AG10803 (cell line): ENCODE results near the gene OPA1.

Experiments
- DNase-seq: peaks from one replicate; pipeline ENCODE4 v3.0.0; 2010; ENCODE audit warnings: low read depth
- H3K4me3 ChIP-seq: 2 replicates; pipeline ENCODE4 v1.5.1; 2011; ENCODE audit warnings: mild to moderate bottlenecking, low read length, control low read depth
- TF ChIP-seq, protein P1 (sequence below): conservative IDR thresholded peaks from 2 replicates; pipeline ENCODE4 v1.5.1; 2011; ENCODE audit warnings: mild to moderate bottlenecking, low read length, control low read depth, inconsistent platforms

Gene OPA1

DNA sequence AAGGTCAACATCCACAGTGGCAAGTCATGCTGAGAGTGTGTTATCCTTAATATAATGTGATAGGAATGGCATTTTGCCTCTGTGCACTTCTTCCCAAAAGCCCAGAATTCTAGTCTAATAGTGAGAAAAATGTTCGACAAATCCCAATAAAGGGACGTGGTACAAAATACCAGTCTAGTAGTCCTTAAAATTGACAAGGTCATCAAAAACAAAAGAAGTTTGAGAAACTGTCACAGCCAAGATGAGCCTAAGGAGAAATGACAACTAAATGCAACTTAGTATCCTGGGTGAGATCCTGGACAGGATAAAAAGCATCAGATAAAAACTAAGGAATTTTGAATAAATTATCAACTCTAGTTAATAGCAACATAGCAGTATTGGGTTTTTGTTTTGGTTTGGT is 23.9 kb upstream of the OPA1 start:
- no peak for DNase-seq
- TF ChIP-seq, protein P1, sequence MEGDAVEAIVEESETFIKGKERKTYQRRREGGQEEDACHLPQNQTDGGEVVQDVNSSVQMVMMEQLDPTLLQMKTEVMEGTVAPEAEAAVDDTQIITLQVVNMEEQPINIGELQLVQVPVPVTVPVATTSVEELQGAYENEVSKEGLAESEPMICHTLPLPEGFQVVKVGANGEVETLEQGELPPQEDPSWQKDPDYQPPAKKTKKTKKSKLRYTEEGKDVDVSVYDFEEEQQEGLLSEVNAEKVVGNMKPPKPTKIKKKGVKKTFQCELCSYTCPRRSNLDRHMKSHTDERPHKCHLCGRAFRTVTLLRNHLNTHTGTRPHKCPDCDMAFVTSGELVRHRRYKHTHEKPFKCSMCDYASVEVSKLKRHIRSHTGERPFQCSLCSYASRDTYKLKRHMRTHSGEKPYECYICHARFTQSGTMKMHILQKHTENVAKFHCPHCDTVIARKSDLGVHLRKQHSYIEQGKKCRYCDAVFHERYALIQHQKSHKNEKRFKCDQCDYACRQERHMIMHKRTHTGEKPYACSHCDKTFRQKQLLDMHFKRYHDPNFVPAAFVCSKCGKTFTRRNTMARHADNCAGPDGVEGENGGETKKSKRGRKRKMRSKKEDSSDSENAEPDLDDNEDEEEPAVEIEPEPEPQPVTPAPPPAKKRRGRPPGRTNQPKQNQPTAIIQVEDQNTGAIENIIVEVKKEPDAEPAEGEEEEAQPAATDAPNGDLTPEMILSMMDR, result no peak

DNA sequence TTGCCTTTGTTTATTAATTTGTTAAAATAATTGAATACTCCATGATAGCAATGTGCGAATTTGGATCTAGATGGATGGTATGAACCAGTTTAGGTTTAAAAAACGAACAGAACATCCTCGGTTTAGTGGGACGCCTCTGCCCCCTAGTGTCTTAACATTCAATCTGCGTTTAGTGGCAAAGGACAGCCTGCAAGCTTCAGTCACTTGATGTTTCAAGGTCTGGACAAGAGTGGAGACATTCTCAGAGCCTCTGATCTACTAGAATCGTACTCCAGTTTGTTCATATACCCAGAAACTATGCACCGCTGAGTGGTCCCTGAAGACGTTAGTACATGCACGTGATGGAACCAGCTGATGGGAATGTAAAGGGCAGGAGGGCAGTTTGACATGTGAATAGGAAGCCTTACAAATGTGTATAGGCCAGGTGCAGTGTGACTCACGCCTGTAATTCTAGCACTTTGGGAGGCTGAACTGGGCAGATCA is 20.5 kb upstream of the OPA1 start:
- DNase-seq, result peak; percentile 63
- H3K4me3 ChIP-seq, result no peak overlapping the region
- TF ChIP-seq, protein P1, result peak; percentile 91

More for the DNA sequence above, 23.9 kb upstream of the OPA1 start:
- H3K4me3 ChIP-seq, result no peak overlapping the region

DNA sequence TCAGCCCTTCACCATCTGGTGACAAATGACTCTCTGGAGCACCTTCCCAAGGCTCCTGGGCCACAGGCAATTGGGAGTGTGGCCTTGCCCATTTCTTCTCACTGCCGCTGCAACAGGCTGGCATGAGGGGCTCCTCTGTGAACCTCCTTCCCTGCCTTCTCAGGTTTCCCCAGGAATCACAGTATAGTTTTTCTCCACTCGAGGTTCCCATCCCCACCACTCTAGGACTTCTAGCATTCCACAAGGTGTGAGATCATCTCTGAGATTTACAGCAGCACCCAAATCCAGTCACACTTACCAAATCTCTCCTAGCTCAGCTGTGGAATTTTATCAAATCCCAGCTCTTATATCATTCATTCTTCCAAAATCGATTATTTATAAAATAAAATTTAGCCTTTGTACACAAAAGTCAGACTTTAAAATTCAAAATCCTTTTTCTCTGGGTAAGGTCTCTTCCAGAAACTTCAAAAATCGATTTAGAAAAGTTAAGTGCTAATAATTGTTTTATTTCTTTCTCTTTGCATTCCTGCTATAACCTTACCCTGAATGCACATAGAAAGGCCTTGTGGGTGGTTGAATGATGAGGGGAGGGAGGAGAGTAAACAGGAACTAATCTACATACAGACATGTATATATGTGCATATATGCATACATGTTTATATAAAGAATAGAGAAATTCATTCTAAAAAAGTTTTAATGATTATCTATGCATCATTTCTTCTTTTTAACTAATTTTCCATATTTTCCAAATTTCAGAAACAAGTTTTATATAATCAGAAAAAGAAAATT is 19.4 kb upstream of the OPA1 start:
- no peak for DNase-seq
- TF ChIP-seq, protein P1, result no peak
- no peak overlapping the region for H3K4me3 ChIP-seq

DNA sequence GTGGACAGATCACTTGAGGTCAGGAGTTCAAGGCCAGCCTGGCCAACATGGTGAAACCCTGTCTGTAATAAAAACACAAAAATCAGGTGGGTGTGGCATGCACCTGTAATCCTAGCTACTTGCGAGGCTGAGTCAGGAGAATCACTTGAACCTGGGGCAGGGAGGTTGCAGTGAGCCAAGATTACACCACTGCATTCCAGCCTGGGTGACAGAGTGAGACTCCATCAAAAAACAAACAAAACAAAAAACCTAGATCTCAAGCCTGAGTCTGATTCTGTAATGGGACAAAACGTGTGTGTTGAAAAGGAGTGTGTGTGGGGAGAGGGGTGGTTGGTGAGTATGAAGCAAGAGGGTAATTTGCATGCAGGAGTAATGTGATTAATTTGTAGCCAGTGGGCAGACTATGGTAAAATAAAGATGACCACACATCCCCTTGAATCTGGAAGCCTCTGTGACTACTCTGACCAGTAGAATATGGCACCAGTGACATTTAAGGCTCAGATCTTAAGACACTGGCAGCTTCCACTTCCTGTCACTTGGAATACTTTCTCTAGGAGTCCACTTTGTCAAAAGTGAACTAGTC is 18.4 kb upstream of the OPA1 start:
- no peak overlapping the region for H3K4me3 ChIP-seq
- TF ChIP-seq, protein P1, result no peak
- no peak for DNase-seq

DNA sequence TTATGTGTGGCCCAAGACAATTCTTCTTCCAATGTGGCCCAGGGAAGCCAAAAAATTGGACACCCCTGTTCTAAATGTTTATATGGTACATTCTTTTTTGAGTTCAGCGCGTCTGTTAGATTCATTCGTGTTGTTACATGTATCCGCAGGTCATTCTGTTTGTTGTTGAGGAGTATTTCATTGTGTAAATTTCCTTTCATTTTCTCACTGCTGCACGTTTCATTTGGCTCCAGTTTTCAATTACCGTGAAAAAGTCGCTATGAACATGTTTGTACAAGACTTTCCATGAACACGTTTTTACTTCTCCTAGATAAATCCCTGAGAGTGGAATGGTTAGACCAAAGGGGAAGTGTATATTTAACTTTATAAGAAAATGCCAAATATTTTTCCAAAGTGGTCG is 7.5 kb upstream of the OPA1 start:
- H3K4me3 ChIP-seq, result no peak overlapping the region
- TF ChIP-seq, protein P1, result no peak
- DNase-seq, result no peak

- DNase-seq, result no peak
- no peak overlapping the region for H3K4me3 ChIP-seq
- TF ChIP-seq, protein P1, result no peak
Measured at GRCh38 chr3:193586526-193586925, 6.5 kb upstream of the OPA1 start.

DNA sequence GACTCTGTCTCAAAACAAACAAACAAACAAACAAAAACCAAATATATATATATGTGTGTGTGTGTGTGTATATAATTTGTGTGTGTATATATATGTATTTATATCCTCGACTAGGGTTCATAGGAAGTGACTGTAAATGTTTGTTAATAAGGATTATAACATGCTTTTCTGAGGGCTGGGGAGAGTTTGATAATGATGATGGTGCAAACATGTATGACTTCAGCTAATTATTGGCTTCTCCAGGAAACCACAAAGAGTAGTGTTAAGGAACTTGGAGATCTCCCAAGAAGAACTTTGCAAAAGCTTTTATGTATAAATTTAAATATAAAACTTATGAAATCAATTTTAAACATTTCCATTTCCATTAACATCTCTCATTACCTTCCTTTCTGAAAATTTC is 3.9 kb upstream of the OPA1 start:
- DNase-seq, result no peak
- no peak overlapping the region for H3K4me3 ChIP-seq
- TF ChIP-seq, protein P1, result no peak
